ENCODE measurements around the gene NADK2.

- TF ChIP-seq CTCF (IDR thresholded peaks at IDR 0.05; ENCODE audit: insufficient read depth, low read length) (no peak), POLR2AphosphoS5 (IDR thresholded peaks at IDR 0.05; ENCODE audit: low read depth) (no peak), REST (IDR thresholded peaks at IDR 0.05; ENCODE audit: insufficient replicate concordance, low read depth) (no peak), GABPA (IDR thresholded peaks at IDR 0.05; ENCODE audit: low read depth) (no peak), SPI1 (IDR thresholded peaks at IDR 0.05; ENCODE audit: borderline replicate concordance, low read depth) (no peak)
Observed at GRCh38 chr5:36237751-36238150, 4.0 kb downstream of the NADK2 start.

All from HL-60 (cell line).